ENCODE results near the gene CDK17. TPM values are rescaled to one million over a fixed set of nuclear protein-coding genes. Genes with fewer than 3 reads are reported as not detected.
A peak's percentile ranks its signal among the peaks of the same experiment; 100 is the strongest.

The CDK17 gene
- total and polyA plus RNA-seq, 2 donors (not counting 1 experiment from before 2014, with no cell fraction given), result 15.6 to 87.8 TPM

GRCh38 chr12:96242597-96242996, 157.6 kb downstream of the CDK17 start:
- no peak overlapping the region for H3K4me2 ChIP-seq (replicated peaks; ENCODE audit: low read depth, low read length, poor library complexity, severe bottlenecking)
- peak overlapping the region in 1 of 2 donors; percentile 3 for H3K27ac ChIP-seq (ENCODE audit: low read length in 2 of 2)
- WGBS (ENCODE audit: insufficient coverage), result 93% methylated on average over 10 of the region's 12 CpGs
- DNase-seq, result no peak
- Mint-ChIP-seq H3K4me1 (peaks cover 28% of the 10 kb centered on the region), H3K4me3 (no peak overlapping the region), H3K27me3 (no peaks in the 10 kb centered on the region), H3K27ac (no peak overlapping the region), H3K9me3 (ENCODE audit: insufficient read depth) (no peaks in the 10 kb centered on the region)
- peaks cover 92% of the 10 kb centered on the region for H3K79me2 ChIP-seq (ENCODE audit: control insufficient read depth, insufficient read depth, low read length)
- H2AFZ ChIP-seq (ENCODE audit: insufficient read depth, low read depth, low read length, poor library complexity, severe bottlenecking), result no peak overlapping the region
- no peak overlapping the region for H3K9ac ChIP-seq (ENCODE audit: low read length)
- no peaks in the 10 kb centered on the region for H3K9me3 ChIP-seq (ENCODE audit: control extremely low read depth in 1 of 3, control insufficient read depth in 2 of 3, insufficient read depth in 1 of 3, low read length in 2 of 3)
- ATAC-seq (ENCODE audit: low read depth), result no peak
- ChIA-PET POLR2A (no interaction called here), CTCF (interaction anchor here (0.8 kb wide), 1 partner anchor 274 kb away, joined by 3 read pairs; no protein-coding TSS in a partner anchor)
- H3K4me1 ChIP-seq (ENCODE audit: control insufficient read depth in 2 of 2, insufficient read depth in 2 of 2, low read length in 2 of 2), result peaks cover 0 to 6% of the 10 kb centered on the region in 2 donors
- H3K4me3 ChIP-seq (ENCODE audit: control extremely low read depth in 1 of 5, extremely low read depth in 1 of 5, insufficient read depth in 1 of 5, low read depth in 2 of 5, low read length in 4 of 5), result no peak overlapping the region
- TF ChIP-seq CTCF (IDR thresholded peaks at IDR 0.05) (no peak), EZH2 (IDR thresholded peaks at IDR 0.05; ENCODE audit: borderline replicate concordance, insufficient read depth, low read depth, low read length, poor library complexity, severe bottlenecking) (no peak)
- peaks cover 53% of the 10 kb centered on the region for H4K20me1 ChIP-seq (ENCODE audit: control insufficient read depth, insufficient read depth, low read length, poor library complexity, severe bottlenecking)
- peaks cover 0 to 50% of the 10 kb centered on the region in 2 experiments for H3K36me3 ChIP-seq (replicated peaks in 1 of 2; ENCODE audit: control extremely low read depth in 1 of 2, control insufficient read depth in 1 of 2, extremely low read depth in 1 of 2, insufficient read depth in 2 of 2, low read length in 1 of 2)
- intact Hi-C loops (cut with micrococcal nuclease), result no loop called here
- no peaks in the 10 kb centered on the region for H3K27me3 ChIP-seq (replicated peaks in 1 of 4; ENCODE audit: control extremely low read depth in 1 of 4, control insufficient read depth in 3 of 4, insufficient read depth in 4 of 4, low read length in 3 of 4)

GRCh38 chr12:96241846-96242256, 158.4 kb downstream of the CDK17 start:
- H3K9me3 Mint-ChIP-seq (ENCODE audit: insufficient read depth), result no peaks in the 10 kb centered on the region
- no peak overlapping the region for H3K4me3 Mint-ChIP-seq
- TF ChIP-seq EZH2 (IDR thresholded peaks at IDR 0.05; ENCODE audit: borderline replicate concordance, insufficient read depth, low read depth, low read length, poor library complexity, severe bottlenecking), result no peak
- TF ChIP-seq CTCF (IDR thresholded peaks at IDR 0.05), result no peak
- Histone ChIP-seq H3K4me1 (ENCODE audit: control insufficient read depth in 2 of 2, insufficient read depth in 2 of 2, low read length in 2 of 2) (peaks cover 0 to 6% of the 10 kb centered on the region in 2 donors), H4K20me1 (ENCODE audit: control insufficient read depth, insufficient read depth, low read length, poor library complexity, severe bottlenecking) (peaks cover 60% of the 10 kb centered on the region), H3K4me3 (ENCODE audit: control extremely low read depth in 1 of 5, extremely low read depth in 1 of 5, insufficient read depth in 1 of 5, low read depth in 2 of 5, low read length in 4 of 5) (no peak overlapping the region), H3K79me2 (ENCODE audit: control insufficient read depth, insufficient read depth, low read length) (peaks cover 92% of the 10 kb centered on the region), H3K27me3 (replicated peaks in 1 of 4; ENCODE audit: control extremely low read depth in 1 of 4, control insufficient read depth in 3 of 4, insufficient read depth in 4 of 4, low read length in 3 of 4) (no peaks in the 10 kb centered on the region), H3K4me2 (replicated peaks; ENCODE audit: low read depth, low read length, poor library complexity, severe bottlenecking) (no peak overlapping the region), H2AFZ (ENCODE audit: insufficient read depth, low read depth, low read length, poor library complexity, severe bottlenecking) (no peak overlapping the region), H3K27ac (ENCODE audit: low read length in 2 of 2) (peak overlapping the region; percentile 25 to 47), H3K9me3 (ENCODE audit: control extremely low read depth in 1 of 3, control insufficient read depth in 2 of 3, insufficient read depth in 1 of 3, low read length in 2 of 3) (no peaks in the 10 kb centered on the region), H3K9ac (ENCODE audit: low read length) (no peak overlapping the region), H3K36me3 (replicated peaks in 1 of 2; ENCODE audit: control extremely low read depth in 1 of 2, control insufficient read depth in 1 of 2, extremely low read depth in 1 of 2, insufficient read depth in 2 of 2, low read length in 1 of 2) (peaks cover 0 to 47% of the 10 kb centered on the region in 2 experiments)
- peak; percentile 33 for DNase-seq
- 96% methylated on average over 6 of the region's 9 CpGs for WGBS (ENCODE audit: insufficient coverage)
- H3K27me3 Mint-ChIP-seq, result no peaks in the 10 kb centered on the region
- H3K27ac Mint-ChIP-seq, result peak overlapping the region; percentile 26
- POLR2A ChIA-PET, result no interaction called here
- no peak for ATAC-seq (ENCODE audit: low read depth)
- H3K4me1 Mint-ChIP-seq, result peaks cover 35% of the 10 kb centered on the region
- CTCF ChIA-PET, result interaction anchor here (0.8 kb wide), 1 partner anchor 275 kb away, joined by 3 read pairs; no protein-coding TSS in a partner anchor
- intact Hi-C loops (cut with micrococcal nuclease), result no loop called here

All from B cell (primary cell).